PC-3 (cell line): ENCODE measurements around the gene PRELID1. TPM values are rescaled to one million over a fixed set of nuclear protein-coding genes. Genes with fewer than 3 reads are reported as not detected.
"Not testable (repeated sequence)": the region's sequence is repeated elsewhere in the genome, so short reads cannot be mapped to it uniquely, and the experiment has no call there.

Experiments used
- ATAC-seq: fragments of 200-7000 bp; cut with Tn5 transposase; 2 replicates; pipeline ENCODE4 v1.9.1; 2020; ENCODE audit warnings: mild to moderate bottlenecking, moderate library complexity
- BruUV-seq: library from RNA; stranded (reverse); fragments of 400-500 nt; replicated peaks from 2 replicates; lab custom pipeline; 2021; lab: Mats Ljungman, UMichigan
- CTCF ChIA-PET: fragments of 300-600 bp; sonication (Branson Sonifier 250); formaldehyde crosslinking; loops from one replicate; lab custom pipeline; 2022; ENCODE audit warnings: antibody characterized with exemption; lab: Charles Lee
- POLR2A ChIA-PET: fragments of 300-600 bp; sonication (Branson Sonifier 250); formaldehyde crosslinking; loops from one replicate; lab custom pipeline; 2022; ENCODE audit warnings: antibody characterized with exemption; ENCODE audit not compliant: unreplicated experiment; lab: Charles Lee
- DNase-seq: peaks from one replicate; pipeline ENCODE4 v3.0.0-alpha.2; 2015
- H2AFZ ChIP-seq: fragments of 300-600 bp; sonication (generic); 2 replicates; pipeline ENCODE4 v1.6.0; 2016; ENCODE audit warnings: antibody characterized with exemption, low read length
- H3F3A ChIP-seq: fragments of 300-600 bp; sonication (generic); one replicate; pipeline ENCODE4 v1.6.0; 2017; ENCODE audit warnings: antibody characterized with exemption, low read length, control low read depth, mild to moderate bottlenecking; ENCODE audit not compliant: unreplicated experiment
- H3K27ac ChIP-seq: fragments of 300-600 bp; sonication (generic); 2 replicates; pipeline ENCODE4 v1.5.1; 2016; ENCODE audit warnings: mild to moderate bottlenecking, low read length
- H3K27me3 ChIP-seq: fragments of 300-600 bp; sonication (generic); 2 replicates; pipeline ENCODE4 v1.6.1; 2016; ENCODE audit warnings: low read length, mixed read lengths
- H3K36me3 ChIP-seq: fragments of 300-600 bp; sonication (generic); 2 replicates; pipeline ENCODE4 v1.6.1; 2016; ENCODE audit warnings: low read depth, mixed run types, low read length, mixed read lengths
- H3K4me1 ChIP-seq: fragments of 300-600 bp; sonication (generic); 2 replicates; pipeline ENCODE4 v1.5.1; 2016; ENCODE audit warnings: low read length; ENCODE audit not compliant: insufficient read depth
- H3K4me2 ChIP-seq: fragments of 300-600 bp; sonication (generic); 2 replicates; pipeline ENCODE4 v1.6.0; 2016; ENCODE audit warnings: low read length
- H3K4me3 ChIP-seq: fragments of 300-600 bp; sonication (generic); 2 replicates; pipeline ENCODE4 v1.5.1; 2016; ENCODE audit warnings: mild to moderate bottlenecking, low read length, mixed read lengths
- H3K79me2 ChIP-seq: fragments of 300-600 bp; sonication (generic); 2 replicates; pipeline ENCODE4 v1.6.1; 2017; ENCODE audit warnings: low read length, mixed read lengths
- H3K9ac ChIP-seq: fragments of 300-600 bp; sonication (generic); 2 replicates; pipeline ENCODE4 v1.6.0; 2016; ENCODE audit warnings: mild to moderate bottlenecking, low read length
- H3K9me2 ChIP-seq: fragments of 300-600 bp; sonication (generic); replicated peaks from 2 replicates; pipeline ENCODE4 v1.6.1; 2016; ENCODE audit warnings: mixed run types, low read length, mixed read lengths
- H3K9me3 ChIP-seq: fragments of 300-600 bp; sonication (generic); 2 replicates; pipeline ENCODE4 v1.6.1; 2016; ENCODE audit warnings: low read length, mixed read lengths
- H4K20me1 ChIP-seq: fragments of 300-600 bp; sonication (generic); 2 replicates; pipeline ENCODE4 v1.6.1; 2016; ENCODE audit warnings: low read length, mixed read lengths
- EZH2 ChIP-seq: fragments of 300-600 bp; sonication (generic); IDR thresholded peaks from one replicate; pipeline ENCODE4 v1.6.1; 2017; ENCODE audit warnings: antibody characterized with exemption, mild to moderate bottlenecking, low read length; ENCODE audit not compliant: unreplicated experiment
- EZH2phosphoT487 ChIP-seq: fragments of 300-600 bp; sonication (generic); IDR thresholded peaks from 2 replicates; pipeline ENCODE4 v1.6.1; 2018; ENCODE audit warnings: mild to moderate bottlenecking, antibody characterized with exemption, low read length, borderline replicate concordance
- intact Hi-C: fragments of 100-400 bp; cut with micrococcal nuclease; formaldehyde crosslinking; loops from 2 replicates; pipeline ENCODE4 v1.9.0; 2023
- total RNA-seq: library from RNA; depleted of rRNA; stranded (reverse); fragments of >200 nt; gene quantifications from 2 replicates; pipeline ENCODE4 v1.2.3, GENCODE V29; 2014
- TF ChIP-seq, protein P1 (sequence below): fragments of 300-600 bp; sonication (generic); conservative IDR thresholded peaks from 2 replicates; pipeline ENCODE4 v1.5.1; 2017; ENCODE audit warnings: antibody characterized with exemption, low read depth, mild to moderate bottlenecking, low read length

Gene PRELID1
- total RNA-seq, 1 experiment from 2014 or later: 505 TPM

DNA sequence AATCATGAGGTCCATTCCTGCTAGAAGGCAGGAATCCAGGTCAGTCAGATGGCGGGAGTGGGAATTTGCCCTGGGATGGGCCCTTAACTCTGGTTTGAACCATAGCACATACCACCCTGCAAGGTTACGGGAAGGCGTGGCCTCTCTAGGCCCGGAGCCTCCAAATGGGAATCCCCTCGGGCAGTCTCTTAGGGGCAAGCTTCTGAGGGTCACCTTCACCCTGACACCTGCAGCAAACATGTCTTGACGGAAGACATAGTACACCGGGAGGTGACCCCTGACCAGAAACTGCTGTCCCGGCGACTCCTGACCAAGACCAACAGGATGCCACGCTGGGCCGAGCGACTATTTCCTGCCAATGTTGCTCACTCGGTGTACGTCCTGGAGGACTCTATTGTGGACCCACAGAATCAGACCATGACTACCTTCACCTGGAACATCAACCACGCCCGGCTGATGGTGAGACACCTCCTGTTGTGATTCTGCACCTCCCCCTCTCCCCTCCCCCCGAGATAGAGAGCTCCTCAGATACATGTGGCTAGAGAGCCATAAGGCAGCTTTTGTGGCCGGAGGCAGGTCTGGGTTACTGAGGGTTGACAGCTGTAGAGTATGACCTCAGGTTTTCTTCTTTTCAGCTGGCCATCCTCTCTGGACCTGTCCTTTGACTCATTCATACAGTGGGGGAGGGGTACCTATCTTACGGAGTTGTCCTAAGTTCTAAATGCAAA is 957 bp downstream of the PRELID1 start:
- Histone ChIP-seq H3K9me3 (no peaks in the 10 kb centered on the region), H3K79me2 (peaks cover 50% of the 10 kb centered on the region), H3K27me3 (no peaks in the 10 kb centered on the region), H4K20me1 (peaks cover 25% of the 10 kb centered on the region), H3K36me3 (peaks cover 18% of the 10 kb centered on the region; the same call in 1 of the 2 replicates), H3K27ac (peak overlapping the region; percentile 92), H3K4me1 (peaks cover 48% of the 10 kb centered on the region), H3K4me3 (peak overlapping the region; percentile 86), H3K4me2 (peak overlapping the region; percentile 97), H3F3A (peaks cover 19% of the 10 kb centered on the region), H2AFZ (no peak overlapping the region), H3K9me2 (no peaks in the 10 kb centered on the region), H3K9ac (peak overlapping the region; percentile 89)
- ChIA-PET CTCF (no interaction called here), POLR2A (no interaction called here)
- DNase-seq (peak; percentile 57), ATAC-seq (no peak)
- BruUV-seq: TSS peak; percentile 54
- no peak for TF ChIP-seq EZH2phosphoT487
- TF ChIP-seq, protein P1, sequence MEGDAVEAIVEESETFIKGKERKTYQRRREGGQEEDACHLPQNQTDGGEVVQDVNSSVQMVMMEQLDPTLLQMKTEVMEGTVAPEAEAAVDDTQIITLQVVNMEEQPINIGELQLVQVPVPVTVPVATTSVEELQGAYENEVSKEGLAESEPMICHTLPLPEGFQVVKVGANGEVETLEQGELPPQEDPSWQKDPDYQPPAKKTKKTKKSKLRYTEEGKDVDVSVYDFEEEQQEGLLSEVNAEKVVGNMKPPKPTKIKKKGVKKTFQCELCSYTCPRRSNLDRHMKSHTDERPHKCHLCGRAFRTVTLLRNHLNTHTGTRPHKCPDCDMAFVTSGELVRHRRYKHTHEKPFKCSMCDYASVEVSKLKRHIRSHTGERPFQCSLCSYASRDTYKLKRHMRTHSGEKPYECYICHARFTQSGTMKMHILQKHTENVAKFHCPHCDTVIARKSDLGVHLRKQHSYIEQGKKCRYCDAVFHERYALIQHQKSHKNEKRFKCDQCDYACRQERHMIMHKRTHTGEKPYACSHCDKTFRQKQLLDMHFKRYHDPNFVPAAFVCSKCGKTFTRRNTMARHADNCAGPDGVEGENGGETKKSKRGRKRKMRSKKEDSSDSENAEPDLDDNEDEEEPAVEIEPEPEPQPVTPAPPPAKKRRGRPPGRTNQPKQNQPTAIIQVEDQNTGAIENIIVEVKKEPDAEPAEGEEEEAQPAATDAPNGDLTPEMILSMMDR: no peak
- no peak for TF ChIP-seq EZH2
- intact Hi-C loops: loop anchor here (5.0 kb wide), 2 partner anchors 172 to 193 kb away; partner anchors contain the start of genes NSD1 and PDLIM7

- intact Hi-C loops, H3F3A ChIP-seq, CTCF ChIA-PET, H3K9me2 ChIP-seq, H3K27me3 ChIP-seq, H2AFZ ChIP-seq, POLR2A ChIA-PET, ATAC-seq, H3K9ac ChIP-seq, H3K9me3 ChIP-seq, BruUV-seq: not testable (repeated sequence)
- DNase-seq: peak; percentile 59
- Histone ChIP-seq H3K4me1 (peaks cover 45% of the 10 kb centered on the region), H3K36me3 (peaks cover 18% of the 10 kb centered on the region; the same call in 1 of the 2 replicates), H3K4me2 (peak overlapping the region; percentile 97), H4K20me1 (peaks cover 24% of the 10 kb centered on the region), H3K27ac (peak overlapping the region; percentile 18; the same call in 1 of the 2 replicates), H3K79me2 (peaks cover 65% of the 10 kb centered on the region), H3K4me3 (peak overlapping the region; percentile 86)
These were observed 2.6 kb downstream of the PRELID1 start for GRCh38 chr5:177306103-177306640.

DNA sequence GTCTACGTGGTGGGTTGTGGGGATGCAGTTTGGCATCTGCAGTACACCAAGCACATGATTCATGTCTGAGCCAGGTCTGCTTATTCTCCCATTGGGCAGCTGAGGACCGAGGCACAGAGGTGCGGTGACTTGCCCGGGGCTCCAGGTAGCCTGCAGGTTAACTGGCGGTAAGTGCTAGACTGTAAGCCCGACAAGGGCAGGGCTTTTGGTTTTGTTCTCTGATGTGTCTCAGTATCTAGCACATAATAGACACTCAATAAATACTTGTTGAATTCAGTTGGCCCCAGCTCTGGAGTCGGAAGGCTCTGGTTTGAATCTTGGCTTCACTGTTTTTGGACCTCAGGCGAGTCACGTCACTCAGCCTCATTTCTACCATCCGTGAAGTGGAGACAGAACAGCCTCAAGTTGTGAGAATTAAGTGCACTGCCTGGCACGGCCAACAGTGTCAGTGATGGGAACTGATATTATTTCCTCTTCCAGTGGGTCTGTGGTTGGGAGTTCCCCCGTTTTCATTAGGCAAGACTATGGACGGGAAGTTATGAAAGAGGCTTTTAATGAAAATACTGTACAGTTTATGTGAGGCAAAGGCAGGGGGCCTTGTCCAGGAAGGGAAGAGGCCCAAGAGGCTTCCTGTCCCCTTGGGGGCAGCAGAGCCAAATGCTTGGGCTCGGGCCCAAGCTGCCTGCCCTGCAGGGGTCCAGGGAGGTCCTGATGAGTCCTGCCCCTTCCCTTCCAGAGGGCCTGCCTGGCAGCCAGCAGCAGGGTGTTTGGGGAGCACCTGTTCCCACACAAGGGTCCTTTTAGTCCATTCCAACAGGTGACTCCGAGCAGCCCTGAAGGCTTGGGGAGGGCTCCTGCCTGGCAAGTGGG is 3.3 kb downstream of the PRELID1 start:
- ATAC-seq: no peak
- POLR2A ChIA-PET: no interaction called here
- H3K27ac ChIP-seq: no peak overlapping the region

More for the DNA sequence above, 3.3 kb downstream of the PRELID1 start:
- Histone ChIP-seq H3F3A (peaks cover 4% of the 10 kb centered on the region), H3K36me3 (peaks cover 18% of the 10 kb centered on the region; the same call in 1 of the 2 replicates), H3K4me3 (no peak overlapping the region), H3K4me2 (no peak overlapping the region), H3K4me1 (peaks cover 40% of the 10 kb centered on the region), H4K20me1 (peaks cover 22% of the 10 kb centered on the region), H3K9me2 (no peaks in the 10 kb centered on the region), H3K79me2 (peaks cover 69% of the 10 kb centered on the region), H3K27me3 (no peaks in the 10 kb centered on the region), H3K9me3 (no peaks in the 10 kb centered on the region), H3K9ac (no peak overlapping the region), H2AFZ (no peak overlapping the region)
- DNase-seq: no peak
- CTCF ChIA-PET: no interaction called here
- no peak for TF ChIP-seq EZH2phosphoT487
- no peak for TF ChIP-seq EZH2
- TF ChIP-seq, protein P1: no peak
- intact Hi-C loops: no loop called here
- no TSS peak for BruUV-seq
